Skeletal muscle tissue (tissue), 4 donors: ENCODE data around the gene ZFYVE21. TPM values are rescaled to one million over a fixed set of nuclear protein-coding genes. Genes with fewer than 3 reads are reported as not detected.

Experiments used
- H3K27ac ChIP-seq: one replicate; pipeline ENCODE4 v1.7.0; 2013; ENCODE audit warnings: mild to moderate bottlenecking, low read depth, low read length, inconsistent platforms
- H3K27me3 ChIP-seq, 3 donors: one replicate each; pipeline ENCODE4 v1.7.0; 2013; ENCODE audit warnings: low read length in 3 of 3; ENCODE audit not compliant: control insufficient read depth in 3 of 3, insufficient read depth in 3 of 3
- H3K36me3 ChIP-seq, 3 donors: one replicate each; pipeline ENCODE4 v1.7.0; 2013; ENCODE audit warnings: low read length in 3 of 3; ENCODE audit not compliant: control insufficient read depth in 3 of 3, insufficient read depth in 3 of 3
- H3K4me1 ChIP-seq, 3 donors: one replicate each; pipeline ENCODE4 v1.7.0; 2013; ENCODE audit warnings: low read length in 3 of 3, mild to moderate bottlenecking in 3 of 3; ENCODE audit not compliant: control insufficient read depth in 3 of 3, insufficient read depth in 3 of 3
- H3K4me3 ChIP-seq, 3 donors: one replicate each; pipeline ENCODE4 v1.7.0; 2013; ENCODE audit warnings: low read length in 3 of 3
- H3K9ac ChIP-seq, 3 donors: one replicate each; pipeline ENCODE4 v1.7.0; 2013; ENCODE audit warnings: low read length in 3 of 3, mild to moderate bottlenecking in 3 of 3, moderate library complexity in 2 of 3, low read depth in 1 of 3
- H3K9me3 ChIP-seq, 3 donors: one replicate each; pipeline ENCODE4 v1.7.0; 2013; ENCODE audit warnings: low read length in 3 of 3; ENCODE audit not compliant: control insufficient read depth in 3 of 3
- total RNA-seq: library from RNA; depleted of rRNA; stranded (reverse); fragments of >200 nt; gene quantifications from one replicate; pipeline ENCODE4 v1.2.3, GENCODE V29; 2014
- donor health status: Osteomylitis.

Gene ZFYVE21
- total RNA-seq, 1 donor from 2014 or later = 31.3 TPM

GRCh38 chr14:103753774-103754173 is 38.2 kb downstream of the ZFYVE21 start:
- no peaks in the 10 kb centered on the region for H3K9me3 ChIP-seq
- H3K4me1 ChIP-seq = no peaks in the 10 kb centered on the region
- H3K9ac ChIP-seq = no peak overlapping the region
- no peak overlapping the region for H3K27ac ChIP-seq
- peaks cover 2 to 11% (median 5%) of the 10 kb centered on the region in 3 donors for H3K36me3 ChIP-seq
- no peak overlapping the region for H3K4me3 ChIP-seq
- H3K27me3 ChIP-seq = no peaks in the 10 kb centered on the region

DNA sequence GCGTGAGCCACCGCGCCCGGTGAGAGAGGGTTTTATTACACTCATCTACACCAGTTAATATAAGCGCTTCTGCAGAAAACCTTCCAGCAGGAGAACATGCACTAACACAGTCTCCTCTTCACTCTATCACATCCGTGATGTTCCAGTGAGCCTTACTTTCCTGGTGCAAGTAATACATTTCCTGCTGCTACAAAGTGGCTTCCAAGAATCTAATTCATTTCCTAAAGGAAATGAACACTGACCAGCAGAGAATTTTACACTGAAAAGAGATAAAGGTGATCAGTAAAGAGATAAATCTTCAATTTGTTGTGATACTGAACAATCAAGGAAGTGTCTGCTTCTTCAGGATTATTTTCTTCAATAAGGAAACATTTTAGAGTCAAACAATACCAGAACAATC is 39.5 kb downstream of the ZFYVE21 start:
- no peaks in the 10 kb centered on the region for H3K27me3 ChIP-seq
- H3K9ac ChIP-seq = no peak overlapping the region
- H3K36me3 ChIP-seq = peaks cover 0 to 7% (median 2%) of the 10 kb centered on the region in 3 donors
- no peak overlapping the region for H3K27ac ChIP-seq
- H3K9me3 ChIP-seq = no peaks in the 10 kb centered on the region
- no peaks in the 10 kb centered on the region for H3K4me1 ChIP-seq
- H3K4me3 ChIP-seq = no peak overlapping the region

- Histone ChIP-seq H3K36me3 (peaks cover 0 to 7% (median 0%) of the 10 kb centered on the region in 3 donors), H3K9ac (no peak overlapping the region), H3K4me1 (no peaks in the 10 kb centered on the region), H3K27ac (no peak overlapping the region), H3K9me3 (no peaks in the 10 kb centered on the region), H3K27me3 (no peaks in the 10 kb centered on the region), H3K4me3 (no peak overlapping the region)
Measured at GRCh38 chr14:103758059-103758776, 42.6 kb downstream of the ZFYVE21 start.

- Histone ChIP-seq H3K4me1 (no peaks in the 10 kb centered on the region), H3K9me3 (no peaks in the 10 kb centered on the region), H3K27me3 (no peaks in the 10 kb centered on the region), H3K36me3 (peaks cover 0 to 4% (median 3%) of the 10 kb centered on the region in 3 donors), H3K27ac (no peak overlapping the region), H3K9ac (no peak overlapping the region), H3K4me3 (no peak overlapping the region)
Measured at GRCh38 chr14:103762036-103762435, 46.4 kb downstream of the ZFYVE21 start.

DNA sequence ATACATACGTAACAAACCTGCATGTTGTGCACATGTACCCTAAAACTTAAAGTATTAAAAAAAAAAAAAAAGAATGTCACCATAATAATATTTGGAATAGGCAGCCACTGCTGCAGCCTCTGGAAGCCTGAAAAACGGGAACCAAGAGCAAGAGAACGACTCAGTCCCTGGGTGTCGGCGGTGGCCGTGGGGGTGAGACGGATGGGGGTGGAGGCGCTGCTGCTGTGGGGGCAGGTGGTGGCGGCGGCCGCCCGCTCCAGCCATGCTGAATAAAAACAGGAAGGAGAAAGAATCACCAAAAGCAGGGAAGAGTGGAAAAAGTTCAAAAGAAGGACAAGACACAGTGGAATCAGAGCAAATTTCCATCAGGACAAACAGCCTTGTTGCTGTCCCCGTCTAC is 46.9 kb downstream of the ZFYVE21 start:
- H3K4me1 ChIP-seq = no peaks in the 10 kb centered on the region
- H3K9ac ChIP-seq = no peak overlapping the region
- H3K4me3 ChIP-seq = no peak overlapping the region
- no peaks in the 10 kb centered on the region for H3K27me3 ChIP-seq
- no peaks in the 10 kb centered on the region for H3K9me3 ChIP-seq
- no peak overlapping the region for H3K27ac ChIP-seq
- H3K36me3 ChIP-seq = peaks cover 0 to 4% (median 3%) of the 10 kb centered on the region in 3 donors

DNA sequence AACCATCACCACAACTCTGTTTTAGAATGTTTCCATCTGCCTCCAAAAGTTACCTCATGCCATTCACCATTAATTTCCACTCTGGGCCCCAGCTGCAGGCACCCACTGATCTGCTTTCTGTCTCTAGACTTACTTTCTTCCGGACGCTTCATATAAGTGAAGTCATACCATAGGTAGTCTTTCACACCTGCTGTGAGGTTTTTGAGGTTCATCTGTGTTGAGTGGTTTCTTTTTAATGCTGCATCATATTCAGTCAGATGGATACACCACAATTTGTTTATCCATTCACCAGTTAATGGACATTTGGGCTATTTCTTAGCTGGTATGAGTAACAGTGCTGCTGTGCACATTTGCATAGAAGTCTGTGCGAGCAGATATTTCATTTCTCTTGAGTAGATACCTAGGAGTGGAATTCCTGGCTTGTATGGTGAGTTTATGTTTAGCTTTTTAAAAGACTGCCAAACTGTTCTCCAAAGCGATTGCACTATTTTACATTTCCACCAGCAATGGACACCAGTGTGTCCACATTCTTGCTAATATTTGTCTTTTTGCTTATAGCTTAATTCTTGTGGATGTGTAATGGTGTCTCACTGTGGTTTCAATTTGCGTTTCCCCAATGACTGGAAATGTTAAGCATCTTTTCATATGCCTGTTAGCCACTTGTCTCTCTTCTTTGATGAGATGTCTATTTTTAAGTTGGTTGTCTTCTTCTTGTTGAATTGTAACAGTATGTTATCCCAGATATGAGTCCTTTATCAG is 48.3 kb downstream of the ZFYVE21 start:
- Histone ChIP-seq H3K9ac (no peak overlapping the region), H3K27me3 (no peaks in the 10 kb centered on the region), H3K36me3 (peaks cover 0 to 4% (median 3%) of the 10 kb centered on the region in 3 donors), H3K27ac (no peak overlapping the region), H3K9me3 (no peaks in the 10 kb centered on the region), H3K4me3 (no peak overlapping the region), H3K4me1 (no peaks in the 10 kb centered on the region)

DNA sequence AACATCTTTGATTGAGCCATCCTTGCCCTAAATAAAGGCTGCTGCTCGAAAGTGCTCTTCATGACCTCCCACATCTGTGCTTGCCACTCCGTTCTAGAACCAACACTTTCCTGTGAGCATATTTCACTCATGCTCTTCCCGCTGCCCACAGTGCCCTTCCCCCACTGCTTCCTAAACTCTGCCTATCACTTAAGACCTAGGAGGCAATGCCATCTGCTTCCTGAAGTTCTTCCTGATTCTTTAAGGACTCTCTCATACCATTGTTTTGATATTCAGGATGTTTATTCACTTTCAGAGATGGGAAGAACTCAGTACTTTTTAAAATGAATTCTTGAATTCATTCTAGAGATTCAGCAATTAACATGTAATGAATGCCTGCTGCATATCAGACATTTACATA is 49.9 kb downstream of the ZFYVE21 start:
- no peaks in the 10 kb centered on the region for H3K9me3 ChIP-seq
- no peaks in the 10 kb centered on the region for H3K27me3 ChIP-seq
- H3K4me1 ChIP-seq = no peaks in the 10 kb centered on the region
- no peak overlapping the region for H3K4me3 ChIP-seq
- peaks cover 0 to 4% (median 3%) of the 10 kb centered on the region in 3 donors for H3K36me3 ChIP-seq
- H3K27ac ChIP-seq = no peak overlapping the region
- H3K9ac ChIP-seq = no peak overlapping the region

DNA sequence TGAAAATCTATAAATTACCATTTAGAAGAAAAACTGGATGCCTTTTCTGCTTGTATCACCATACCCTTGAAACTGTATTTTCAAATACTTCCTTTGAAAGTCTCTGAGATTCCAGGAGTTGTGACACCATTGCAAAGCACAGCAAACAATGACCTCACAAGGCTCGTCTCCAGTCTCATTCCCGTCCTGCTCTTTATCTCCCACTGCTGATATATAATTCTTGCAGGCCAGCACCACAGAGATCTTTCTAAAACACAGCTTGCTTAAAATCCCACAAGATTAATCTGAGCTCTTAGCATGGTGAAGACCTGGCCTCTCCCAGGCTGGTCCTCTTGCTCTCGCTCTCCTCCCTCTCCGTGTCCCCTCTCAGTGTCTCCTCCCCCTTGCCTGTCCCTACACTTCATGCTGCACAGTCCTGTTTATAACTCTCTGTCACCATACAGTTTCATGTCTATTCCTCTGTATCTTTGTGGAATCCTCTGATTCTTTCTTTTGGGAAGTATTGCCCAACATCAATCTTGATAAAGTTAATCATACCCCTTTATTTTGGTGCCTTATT is 51.8 kb downstream of the ZFYVE21 start:
- H3K27ac ChIP-seq = no peak overlapping the region
- peaks cover 0 to 4% (median 3%) of the 10 kb centered on the region in 3 donors for H3K36me3 ChIP-seq
- H3K4me3 ChIP-seq = no peak overlapping the region
- no peaks in the 10 kb centered on the region for H3K27me3 ChIP-seq
- H3K9ac ChIP-seq = no peak overlapping the region
- no peaks in the 10 kb centered on the region for H3K4me1 ChIP-seq
- no peaks in the 10 kb centered on the region for H3K9me3 ChIP-seq

DNA sequence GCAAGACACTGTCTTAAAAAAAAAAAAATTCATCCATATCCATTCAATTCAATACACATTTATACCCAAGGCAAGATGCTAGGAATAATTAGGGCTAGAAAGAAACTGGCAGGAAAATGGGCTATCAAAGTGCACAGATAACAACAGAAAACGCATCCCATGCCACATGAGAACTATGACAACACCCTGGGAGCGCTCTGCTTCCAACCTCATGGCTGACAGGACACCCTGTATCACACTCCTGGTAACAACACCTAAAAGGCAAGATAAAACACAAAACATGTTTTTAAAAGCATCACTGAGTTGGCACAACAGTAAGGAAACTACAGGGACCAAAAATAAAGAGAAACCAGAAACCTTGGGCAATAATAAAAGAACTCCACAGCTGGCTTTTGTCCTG is 54.9 kb downstream of the ZFYVE21 start:
- no peaks in the 10 kb centered on the region for H3K27me3 ChIP-seq
- H3K27ac ChIP-seq = no peak overlapping the region
- peaks cover 0 to 2% (median 0%) of the 10 kb centered on the region in 3 donors for H3K4me1 ChIP-seq
- no peaks in the 10 kb centered on the region for H3K36me3 ChIP-seq
- H3K9ac ChIP-seq = no peak overlapping the region
- no peak overlapping the region for H3K4me3 ChIP-seq
- no peaks in the 10 kb centered on the region for H3K9me3 ChIP-seq

DNA sequence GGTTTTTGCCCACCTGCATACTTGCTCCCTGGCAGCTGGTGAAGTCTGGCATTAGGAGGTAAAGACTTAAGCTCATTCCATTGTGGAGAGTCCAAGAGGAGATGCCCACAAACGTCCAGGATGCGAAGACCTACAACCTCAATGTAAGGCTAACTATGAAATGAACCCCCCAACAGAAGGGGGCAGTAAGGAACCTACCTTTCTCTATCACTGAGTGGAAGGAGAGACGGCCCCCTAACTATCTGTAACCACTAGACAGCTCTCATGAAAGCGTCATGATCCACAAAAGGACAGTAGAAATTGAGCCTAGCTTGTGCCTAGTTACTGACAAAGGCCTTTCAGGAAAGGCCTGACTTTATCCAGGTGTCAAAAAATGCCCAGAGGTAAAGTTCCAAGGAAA is 55.3 kb downstream of the ZFYVE21 start:
- H3K9ac ChIP-seq = no peak overlapping the region

More for the DNA sequence above, 55.3 kb downstream of the ZFYVE21 start:
- Histone ChIP-seq H3K27ac (no peak overlapping the region), H3K36me3 (no peaks in the 10 kb centered on the region), H3K4me1 (peaks cover 0 to 2% (median 0%) of the 10 kb centered on the region in 3 donors), H3K4me3 (no peak overlapping the region), H3K9me3 (no peaks in the 10 kb centered on the region), H3K27me3 (no peaks in the 10 kb centered on the region)
